Ishikawa (cell line): ENCODE results near the gene SLC2A4.

Experiments used
- CREB1 ChIP-seq: IDR thresholded peaks from 2 replicates; pipeline ENCODE4 v1.6.1; 2012; ENCODE audit warnings: low read depth
- MAX ChIP-seq: IDR thresholded peaks from 2 replicates; pipeline ENCODE4 v1.6.1; 2012

GRCh38 chr17:7282752-7283321, 1.3 kb downstream of the SLC2A4 start:
- no peak for TF ChIP-seq CREB1
- no peak for TF ChIP-seq MAX
